Measurements from ENCODE around the gene PLEKHA7.

The PLEKHA7 gene

DNA sequence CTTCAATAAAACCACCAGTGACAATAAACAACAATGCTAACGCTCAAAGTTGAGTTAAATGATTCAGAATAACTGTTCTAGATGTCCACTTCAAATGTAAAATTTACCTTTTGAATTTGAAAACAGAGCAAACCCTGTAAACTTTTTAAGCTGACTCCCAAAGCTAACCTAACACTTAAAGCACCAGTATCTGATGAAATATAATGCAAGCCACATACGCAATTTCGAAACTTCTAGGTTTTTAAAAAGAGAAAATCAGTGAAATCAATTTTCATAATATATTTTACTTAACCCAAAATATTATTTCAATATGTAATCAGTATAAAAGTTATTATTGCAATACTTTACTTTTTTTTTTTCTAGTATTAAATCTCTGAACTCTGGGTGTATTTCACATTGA lies 71.3 kb downstream of the PLEKHA7 start:
- no peak overlapping the region for H3K9ac ChIP-seq (ENCODE audit: low read length)
- no peaks in the 10 kb centered on the region for H3K79me1 ChIP-seq (ENCODE audit: low read length)
- WGBS (ENCODE audit: extremely low coverage, insufficient coverage, low lambda C conversion rate), result no CpG with 5 or more reads among the region's 3 CpGs

DNA sequence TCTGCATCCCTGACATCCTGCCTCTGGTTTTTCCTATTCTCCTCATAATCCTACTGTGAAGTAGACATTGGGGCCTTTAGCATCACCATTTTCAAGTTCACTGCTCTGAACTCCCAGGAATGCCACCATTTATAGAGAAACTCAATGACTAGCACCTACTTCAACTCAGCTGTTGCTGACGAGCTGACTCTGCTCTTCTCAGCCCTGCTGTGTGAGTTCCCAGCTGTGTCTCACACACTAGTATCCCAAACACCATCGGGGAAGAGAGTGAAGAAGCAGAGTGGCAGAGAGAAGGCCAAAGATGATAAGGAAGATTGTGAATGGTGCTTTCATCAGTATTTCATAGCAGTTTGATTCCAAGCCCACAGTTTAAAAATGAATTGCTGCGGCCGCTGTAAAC lies 71.9 kb downstream of the PLEKHA7 start:
- H2BK15ac ChIP-seq (replicated peaks; ENCODE audit: low read depth), result no peak overlapping the region
- H3K79me1 ChIP-seq (ENCODE audit: low read length), result no peaks in the 10 kb centered on the region
- H4K5ac ChIP-seq (ENCODE audit: low read length), result no peak overlapping the region
- DNase-seq, result peak; percentile 74
- no peaks in the 10 kb centered on the region for H3K27me3 ChIP-seq (ENCODE audit: insufficient read depth, low read length, poor library complexity)
- H2AK5ac ChIP-seq (ENCODE audit: low read length), result no peak overlapping the region
- WGBS (ENCODE audit: extremely low coverage, insufficient coverage, low lambda C conversion rate), result no CpG with 5 or more reads among the region's 4 CpGs
- H3K27ac ChIP-seq (ENCODE audit: low read depth, low read length), result no peak overlapping the region
- no peak overlapping the region for H3K56ac ChIP-seq (ENCODE audit: low read length)
- H2BK5ac ChIP-seq (ENCODE audit: low read length), result no peak overlapping the region
- no peak overlapping the region for H3K4ac ChIP-seq (ENCODE audit: low read depth, low read length)
- H4K8ac ChIP-seq (ENCODE audit: low read depth, low read length), result no peak overlapping the region
- no peak overlapping the region for H2BK120ac ChIP-seq (ENCODE audit: low read depth, low read length)
- no peak overlapping the region for H3K18ac ChIP-seq (ENCODE audit: low read length)
- no peak overlapping the region for H3K23ac ChIP-seq (ENCODE audit: low read length)
- H3K79me2 ChIP-seq (ENCODE audit: control insufficient read depth, insufficient read depth, low read length), result no peaks in the 10 kb centered on the region
- H3K9ac ChIP-seq (ENCODE audit: low read length), result no peak overlapping the region
- no peaks in the 10 kb centered on the region for H3K4me1 ChIP-seq (ENCODE audit: control insufficient read depth, low read depth, low read length)
- no peak overlapping the region for H3K4me2 ChIP-seq (ENCODE audit: low read length)
- H3K4me3 ChIP-seq (ENCODE audit: low read length), result no peak overlapping the region
- no peaks in the 10 kb centered on the region for H3K36me3 ChIP-seq (ENCODE audit: control insufficient read depth, insufficient read depth, low read length)

More for the DNA sequence above, 71.3 kb downstream of the PLEKHA7 start:
- H3K23ac ChIP-seq (ENCODE audit: low read length), result no peak overlapping the region
- no peaks in the 10 kb centered on the region for H3K79me2 ChIP-seq (ENCODE audit: control insufficient read depth, insufficient read depth, low read length)
- no peak overlapping the region for H3K4me2 ChIP-seq (ENCODE audit: low read length)
- H2AK5ac ChIP-seq (ENCODE audit: low read length), result no peak overlapping the region
- no peak overlapping the region for H2BK15ac ChIP-seq (replicated peaks; ENCODE audit: low read depth)
- H3K27ac ChIP-seq (ENCODE audit: low read depth, low read length), result no peak overlapping the region
- H3K4me3 ChIP-seq (ENCODE audit: low read length), result no peak overlapping the region
- no peaks in the 10 kb centered on the region for H3K36me3 ChIP-seq (ENCODE audit: control insufficient read depth, insufficient read depth, low read length)
- DNase-seq, result no peak
- no peak overlapping the region for H4K8ac ChIP-seq (ENCODE audit: low read depth, low read length)
- no peak overlapping the region for H2BK120ac ChIP-seq (ENCODE audit: low read depth, low read length)
- H3K4me1 ChIP-seq (ENCODE audit: control insufficient read depth, low read depth, low read length), result no peaks in the 10 kb centered on the region
- no peaks in the 10 kb centered on the region for H3K27me3 ChIP-seq (ENCODE audit: insufficient read depth, low read length, poor library complexity)
- H4K5ac ChIP-seq (ENCODE audit: low read length), result no peak overlapping the region
- no peak overlapping the region for H3K4ac ChIP-seq (ENCODE audit: low read depth, low read length)
- H3K18ac ChIP-seq (ENCODE audit: low read length), result no peak overlapping the region
- no peak overlapping the region for H3K56ac ChIP-seq (ENCODE audit: low read length)
- no peak overlapping the region for H2BK5ac ChIP-seq (ENCODE audit: low read length)

DNA sequence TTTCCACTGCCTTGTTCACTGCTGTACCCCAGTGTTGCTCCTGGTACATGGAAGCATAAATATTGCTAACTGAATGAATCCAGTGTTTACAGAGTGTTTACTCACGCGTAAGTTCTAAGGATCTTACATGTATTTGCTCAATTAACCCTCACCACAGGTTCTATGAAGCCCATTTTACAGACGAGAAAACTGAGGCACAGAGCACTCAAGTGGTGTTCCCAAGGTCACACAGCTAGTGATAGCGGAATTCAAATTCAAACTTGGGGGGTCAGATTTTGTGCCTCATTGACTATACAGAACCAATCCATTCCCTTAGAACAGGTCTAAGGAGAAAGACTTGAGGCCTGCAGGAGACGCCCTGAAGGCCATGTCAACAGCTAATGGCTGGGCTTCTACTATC lies 72.3 kb downstream of the PLEKHA7 start:
- no peak overlapping the region for H2AK5ac ChIP-seq (ENCODE audit: low read length)
- H3K56ac ChIP-seq (ENCODE audit: low read length), result no peak overlapping the region
- H3K4ac ChIP-seq (ENCODE audit: low read depth, low read length), result no peak overlapping the region
- no peaks in the 10 kb centered on the region for H3K4me1 ChIP-seq (ENCODE audit: control insufficient read depth, low read depth, low read length)
- H4K5ac ChIP-seq (ENCODE audit: low read length), result no peak overlapping the region
- no peak overlapping the region for H2BK5ac ChIP-seq (ENCODE audit: low read length)
- H3K27ac ChIP-seq (ENCODE audit: low read depth, low read length), result no peak overlapping the region
- no peak overlapping the region for H3K23ac ChIP-seq (ENCODE audit: low read length)
- no peak overlapping the region for H3K4me3 ChIP-seq (ENCODE audit: low read length)
- H3K79me2 ChIP-seq (ENCODE audit: control insufficient read depth, insufficient read depth, low read length), result no peaks in the 10 kb centered on the region
- no CpG with 5 or more reads among the region's 5 CpGs for WGBS (ENCODE audit: extremely low coverage, insufficient coverage, low lambda C conversion rate)
- no peak for DNase-seq
- H4K8ac ChIP-seq (ENCODE audit: low read depth, low read length), result no peak overlapping the region
- H3K79me1 ChIP-seq (ENCODE audit: low read length), result no peaks in the 10 kb centered on the region
- no peak overlapping the region for H3K9ac ChIP-seq (ENCODE audit: low read length)
- no peak overlapping the region for H2BK120ac ChIP-seq (ENCODE audit: low read depth, low read length)
- no peaks in the 10 kb centered on the region for H3K27me3 ChIP-seq (ENCODE audit: insufficient read depth, low read length, poor library complexity)
- H3K18ac ChIP-seq (ENCODE audit: low read length), result no peak overlapping the region
- H2BK15ac ChIP-seq (replicated peaks; ENCODE audit: low read depth), result no peak overlapping the region
- H3K4me2 ChIP-seq (ENCODE audit: low read length), result no peak overlapping the region
- no peaks in the 10 kb centered on the region for H3K36me3 ChIP-seq (ENCODE audit: control insufficient read depth, insufficient read depth, low read length)

DNA sequence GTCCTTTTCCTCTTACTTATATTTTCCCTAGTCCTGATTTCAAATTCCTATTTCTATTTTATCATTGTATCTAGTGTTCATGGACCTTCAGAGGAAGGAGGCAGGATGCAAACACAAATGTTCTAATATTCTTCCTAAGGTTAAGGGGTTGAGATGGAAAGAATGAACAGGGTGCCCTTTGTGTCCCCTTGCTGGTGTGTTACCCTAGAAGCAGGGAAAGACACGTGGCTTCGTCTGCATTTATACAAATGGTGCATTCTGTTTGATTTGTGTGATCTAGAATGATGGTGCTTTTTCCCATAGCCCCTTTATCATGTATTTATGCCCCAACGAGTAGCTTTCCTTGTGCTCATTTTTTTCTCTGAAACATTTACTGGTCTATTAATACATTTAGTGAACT lies 76.2 kb downstream of the PLEKHA7 start:
- H2BK5ac ChIP-seq (ENCODE audit: low read length), result no peak overlapping the region
- no peak overlapping the region for H4K5ac ChIP-seq (ENCODE audit: low read length)
- no peak for DNase-seq
- peaks cover 5% of the 10 kb centered on the region for H3K4me1 ChIP-seq (ENCODE audit: control insufficient read depth, low read depth, low read length)
- no peak overlapping the region for H2AK5ac ChIP-seq (ENCODE audit: low read length)
- H2BK15ac ChIP-seq (replicated peaks; ENCODE audit: low read depth), result no peak overlapping the region
- no peak overlapping the region for H2BK120ac ChIP-seq (ENCODE audit: low read depth, low read length)
- H3K23ac ChIP-seq (ENCODE audit: low read length), result no peak overlapping the region
- H3K27me3 ChIP-seq (ENCODE audit: insufficient read depth, low read length, poor library complexity), result no peaks in the 10 kb centered on the region
- no peak overlapping the region for H3K4me2 ChIP-seq (ENCODE audit: low read length)
- H3K36me3 ChIP-seq (ENCODE audit: control insufficient read depth, insufficient read depth, low read length), result no peaks in the 10 kb centered on the region
- no peak overlapping the region for H3K56ac ChIP-seq (ENCODE audit: low read length)
- H3K4ac ChIP-seq (ENCODE audit: low read depth, low read length), result no peak overlapping the region
- WGBS (ENCODE audit: extremely low coverage, insufficient coverage, low lambda C conversion rate), result no CpG with 5 or more reads among the region's 3 CpGs
- H3K18ac ChIP-seq (ENCODE audit: low read length), result no peak overlapping the region
- H3K4me3 ChIP-seq (ENCODE audit: low read length), result no peak overlapping the region
- H4K8ac ChIP-seq (ENCODE audit: low read depth, low read length), result no peak overlapping the region
- no peak overlapping the region for H3K27ac ChIP-seq (ENCODE audit: low read depth, low read length)
- no peak overlapping the region for H3K9ac ChIP-seq (ENCODE audit: low read length)
- H3K79me1 ChIP-seq (ENCODE audit: low read length), result no peaks in the 10 kb centered on the region
- H3K79me2 ChIP-seq (ENCODE audit: control insufficient read depth, insufficient read depth, low read length), result no peaks in the 10 kb centered on the region

DNA sequence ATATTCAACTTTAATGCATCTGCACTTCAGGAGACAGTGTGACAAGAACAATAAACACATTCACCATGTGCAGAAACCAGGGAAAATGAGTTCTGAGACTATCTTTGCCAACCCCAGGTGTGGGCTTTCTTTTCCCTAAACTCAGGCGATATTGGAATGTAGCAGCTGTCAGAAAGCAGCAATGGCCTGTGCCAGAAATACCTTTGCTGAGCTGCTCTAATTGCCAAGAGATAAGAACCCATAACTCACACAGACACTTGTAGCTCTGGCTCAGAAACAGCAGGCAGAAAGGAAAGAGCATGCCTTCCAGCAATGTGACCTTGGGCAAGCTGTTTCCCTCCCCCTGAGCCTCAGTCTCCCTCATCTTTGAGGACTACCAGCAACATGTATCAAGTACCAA lies 77.6 kb downstream of the PLEKHA7 start:
- Histone ChIP-seq H3K9ac (ENCODE audit: low read length) (no peak overlapping the region), H3K27ac (ENCODE audit: low read depth, low read length) (no peak overlapping the region), H3K4me1 (ENCODE audit: control insufficient read depth, low read depth, low read length) (peaks cover 6% of the 10 kb centered on the region), H4K5ac (ENCODE audit: low read length) (no peak overlapping the region), H3K27me3 (ENCODE audit: insufficient read depth, low read length, poor library complexity) (no peaks in the 10 kb centered on the region), H2AK5ac (ENCODE audit: low read length) (no peak overlapping the region), H2BK15ac (replicated peaks; ENCODE audit: low read depth) (no peak overlapping the region), H2BK5ac (ENCODE audit: low read length) (no peak overlapping the region), H3K79me1 (ENCODE audit: low read length) (no peaks in the 10 kb centered on the region), H3K23ac (ENCODE audit: low read length) (no peak overlapping the region), H3K79me2 (ENCODE audit: control insufficient read depth, insufficient read depth, low read length) (no peaks in the 10 kb centered on the region), H3K36me3 (ENCODE audit: control insufficient read depth, insufficient read depth, low read length) (no peaks in the 10 kb centered on the region), H3K18ac (ENCODE audit: low read length) (no peak overlapping the region), H3K4me3 (ENCODE audit: low read length) (no peak overlapping the region), H3K56ac (ENCODE audit: low read length) (no peak overlapping the region), H2BK120ac (ENCODE audit: low read depth, low read length) (no peak overlapping the region), H3K4ac (ENCODE audit: low read depth, low read length) (no peak overlapping the region), H4K8ac (ENCODE audit: low read depth, low read length) (no peak overlapping the region), H3K4me2 (ENCODE audit: low read length) (no peak overlapping the region)
- WGBS (ENCODE audit: extremely low coverage, insufficient coverage, low lambda C conversion rate), result no CpG with 5 or more reads among the region's 1 CpG
- peak; percentile 85 for DNase-seq

DNA sequence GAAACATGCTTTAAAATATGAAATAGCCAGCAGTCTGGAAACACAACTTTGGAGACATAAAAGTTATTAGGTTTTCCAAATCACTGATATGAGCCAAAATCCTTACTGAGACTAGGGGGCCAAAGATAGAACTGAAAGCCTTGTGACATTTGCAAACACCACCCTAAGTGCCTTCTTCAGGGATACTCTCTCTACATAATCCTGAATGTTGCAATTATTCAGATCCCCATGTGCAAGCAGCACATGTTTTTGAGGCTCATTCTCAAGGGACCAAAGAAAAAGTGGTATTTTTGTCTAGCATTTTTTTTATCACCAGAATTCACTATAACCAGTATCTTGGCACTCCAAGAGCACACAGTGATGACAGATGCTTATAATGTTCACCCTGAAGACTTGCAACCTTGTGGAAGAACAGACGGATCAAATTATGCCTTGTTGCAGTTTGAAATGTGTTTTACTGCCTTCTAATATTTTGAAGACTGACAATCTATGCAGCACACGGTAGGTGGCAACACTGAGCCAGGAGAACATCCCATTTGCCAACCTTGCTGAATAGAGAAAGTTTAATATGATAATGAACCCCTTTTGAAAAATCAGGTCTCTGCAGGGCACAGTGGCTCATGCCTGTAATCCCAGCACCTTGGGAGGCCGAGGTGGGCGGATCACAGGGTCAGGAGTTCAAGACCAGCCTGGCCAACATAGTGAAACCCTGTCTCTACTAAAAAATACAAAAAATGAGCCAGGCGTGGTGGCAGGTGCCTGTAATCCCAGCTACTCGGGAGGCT lies 78.5 kb downstream of the PLEKHA7 start:
- Histone ChIP-seq H3K36me3 (ENCODE audit: control insufficient read depth, insufficient read depth, low read length) (no peaks in the 10 kb centered on the region), H3K79me1 (ENCODE audit: low read length) (no peaks in the 10 kb centered on the region), H2BK15ac (replicated peaks; ENCODE audit: low read depth) (peak overlapping the region; percentile 28), H3K56ac (ENCODE audit: low read length) (peak overlapping the region; percentile 30), H2BK5ac (ENCODE audit: low read length) (no peak overlapping the region), H3K4me2 (ENCODE audit: low read length) (no peak overlapping the region), H4K8ac (ENCODE audit: low read depth, low read length) (no peak overlapping the region), H3K27me3 (ENCODE audit: insufficient read depth, low read length, poor library complexity) (no peaks in the 10 kb centered on the region), H3K27ac (ENCODE audit: low read depth, low read length) (no peak overlapping the region), H3K9ac (ENCODE audit: low read length) (no peak overlapping the region), H3K79me2 (ENCODE audit: control insufficient read depth, insufficient read depth, low read length) (no peaks in the 10 kb centered on the region), H3K18ac (ENCODE audit: low read length) (no peak overlapping the region), H3K4me3 (ENCODE audit: low read length) (no peak overlapping the region), H4K5ac (ENCODE audit: low read length) (no peak overlapping the region), H3K23ac (ENCODE audit: low read length) (no peak overlapping the region), H2BK120ac (ENCODE audit: low read depth, low read length) (no peak overlapping the region), H3K4me1 (ENCODE audit: control insufficient read depth, low read depth, low read length) (peaks cover 6% of the 10 kb centered on the region), H3K4ac (ENCODE audit: low read depth, low read length) (no peak overlapping the region), H2AK5ac (ENCODE audit: low read length) (no peak overlapping the region)
- peak; percentile 71 for DNase-seq
- no CpG with 5 or more reads among the region's 6 CpGs for WGBS (ENCODE audit: extremely low coverage, insufficient coverage, low lambda C conversion rate)
